ENCODE data around the gene GNRHR.

GRCh38 chr4:67787311-67787710 lies 33.1 kb upstream of the GNRHR start:
- TF ChIP-seq POLR2A (IDR thresholded peaks at IDR 0.05; ENCODE audit: low read depth, low read length) (no peak), POLR2AphosphoS5 (IDR thresholded peaks at IDR 0.05; ENCODE audit: low read depth, low read length) (no peak), TAF1 (IDR thresholded peaks at IDR 0.05; ENCODE audit: borderline replicate concordance, low read depth, low read length) (no peak)
